Measurements from ENCODE around the gene LRP1B. TPM values are rescaled to one million over a fixed set of nuclear protein-coding genes. Genes with fewer than 3 reads are reported as not detected.

The LRP1B gene
- total RNA-seq, 1 donor from 2014 or later: not detected

GRCh38 chr2:142134911-142135310 lies 4.1 kb upstream of the LRP1B start:
- Mint-ChIP-seq H3K4me3 (no peak overlapping the region), H3K4me1 (peaks cover 18% of the 10 kb centered on the region), H3K27me3 (peaks cover 28% of the 10 kb centered on the region), H3K36me3 (ENCODE audit: low read depth) (no peaks in the 10 kb centered on the region), H3K27ac (no peak overlapping the region), H3K9me3 (no peaks in the 10 kb centered on the region)
- intact Hi-C loops (cut with micrococcal nuclease): loop anchor here (10.0 kb wide), 1 partner anchor 850 kb away; no protein-coding TSS in a partner anchor
- DNase-seq (no peak), ATAC-seq (ENCODE audit: low read depth) (no peak)
- CTCF ChIA-PET: no interaction called here
- TF ChIP-seq, protein P1, sequence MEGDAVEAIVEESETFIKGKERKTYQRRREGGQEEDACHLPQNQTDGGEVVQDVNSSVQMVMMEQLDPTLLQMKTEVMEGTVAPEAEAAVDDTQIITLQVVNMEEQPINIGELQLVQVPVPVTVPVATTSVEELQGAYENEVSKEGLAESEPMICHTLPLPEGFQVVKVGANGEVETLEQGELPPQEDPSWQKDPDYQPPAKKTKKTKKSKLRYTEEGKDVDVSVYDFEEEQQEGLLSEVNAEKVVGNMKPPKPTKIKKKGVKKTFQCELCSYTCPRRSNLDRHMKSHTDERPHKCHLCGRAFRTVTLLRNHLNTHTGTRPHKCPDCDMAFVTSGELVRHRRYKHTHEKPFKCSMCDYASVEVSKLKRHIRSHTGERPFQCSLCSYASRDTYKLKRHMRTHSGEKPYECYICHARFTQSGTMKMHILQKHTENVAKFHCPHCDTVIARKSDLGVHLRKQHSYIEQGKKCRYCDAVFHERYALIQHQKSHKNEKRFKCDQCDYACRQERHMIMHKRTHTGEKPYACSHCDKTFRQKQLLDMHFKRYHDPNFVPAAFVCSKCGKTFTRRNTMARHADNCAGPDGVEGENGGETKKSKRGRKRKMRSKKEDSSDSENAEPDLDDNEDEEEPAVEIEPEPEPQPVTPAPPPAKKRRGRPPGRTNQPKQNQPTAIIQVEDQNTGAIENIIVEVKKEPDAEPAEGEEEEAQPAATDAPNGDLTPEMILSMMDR (IDR thresholded peaks at IDR 0.05): no peak
- POLR2A ChIA-PET: no interaction called here

DNA sequence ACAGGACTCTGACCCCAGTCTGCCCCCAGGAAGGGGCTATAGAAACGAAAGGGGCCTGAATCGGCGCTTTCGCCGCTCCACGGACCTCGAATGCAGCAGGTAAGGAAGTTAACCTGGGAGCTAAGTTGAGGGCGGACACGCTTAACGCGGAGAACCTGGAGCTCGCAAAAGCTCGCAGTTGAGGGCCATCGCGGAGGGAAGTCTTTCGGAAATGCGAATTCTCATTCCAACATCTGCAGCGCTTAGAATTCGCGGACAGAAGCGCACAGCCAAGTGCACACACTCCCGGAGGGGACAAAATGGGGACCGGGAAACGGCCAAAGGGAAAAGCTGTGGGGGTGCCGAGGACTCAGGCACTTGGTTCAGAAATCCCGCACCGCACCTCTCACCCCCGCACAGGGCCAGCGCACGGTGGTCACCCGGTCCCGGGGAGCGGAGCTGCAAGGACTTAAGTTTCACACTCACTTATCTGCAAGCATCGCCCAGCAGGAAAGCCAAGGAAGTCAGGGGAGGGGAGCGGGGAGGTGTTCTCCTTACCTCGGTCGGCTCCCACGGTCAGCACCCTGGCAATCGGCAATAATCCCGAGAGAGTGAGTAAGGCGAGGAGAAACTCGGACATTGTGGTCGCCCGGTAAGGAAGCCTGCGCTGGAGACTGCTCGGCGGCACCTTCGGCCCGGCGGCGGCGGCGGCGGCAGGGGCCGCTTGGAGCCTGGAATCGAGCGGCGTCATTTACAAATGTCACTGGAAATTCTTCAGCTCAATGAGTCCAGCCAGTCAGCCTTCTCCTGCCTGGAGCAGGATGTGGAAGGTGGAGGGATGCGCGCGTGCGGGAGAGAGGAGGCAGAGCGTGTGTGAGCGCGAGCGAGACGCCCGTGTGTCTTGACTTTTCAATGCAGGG lies 456 bp downstream of the LRP1B start:
- TF ChIP-seq, protein P1 (IDR thresholded peaks at IDR 0.05): no peak
- peaks cover 21% of the 10 kb centered on the region for H3K4me1 Mint-ChIP-seq
- ChIA-PET POLR2A (no interaction called here), CTCF (interaction anchor here (2.1 kb wide), 1 partner anchor 10 kb away, joined by 6 read pairs; no protein-coding TSS in a partner anchor)
- ATAC-seq (ENCODE audit: low read depth) (no peak), DNase-seq (no peak)
- peaks cover 41% of the 10 kb centered on the region for H3K27me3 Mint-ChIP-seq
- peak overlapping the region; percentile 75 for H3K4me3 Mint-ChIP-seq
- H3K27ac Mint-ChIP-seq: no peak overlapping the region
- intact Hi-C loops (cut with micrococcal nuclease): loop anchor here (10.0 kb wide), 1 partner anchor 854 kb away; no protein-coding TSS in a partner anchor
- H3K36me3 Mint-ChIP-seq (ENCODE audit: low read depth): no peaks in the 10 kb centered on the region
- no peaks in the 10 kb centered on the region for H3K9me3 Mint-ChIP-seq

- H3K27me3 Mint-ChIP-seq: peaks cover 39% of the 10 kb centered on the region
- DNase-seq (no peak), ATAC-seq (ENCODE audit: low read depth) (no peak)
- TF ChIP-seq, protein P1 (IDR thresholded peaks at IDR 0.05): no peak
- H3K27ac Mint-ChIP-seq: no peak overlapping the region
- CTCF ChIA-PET: no interaction called here
- no peaks in the 10 kb centered on the region for H3K9me3 Mint-ChIP-seq
- POLR2A ChIA-PET: no interaction called here
- H3K4me3 Mint-ChIP-seq: no peak overlapping the region
- peaks cover 21% of the 10 kb centered on the region for H3K4me1 Mint-ChIP-seq
- no peaks in the 10 kb centered on the region for H3K36me3 Mint-ChIP-seq (ENCODE audit: low read depth)
- intact Hi-C loops (cut with micrococcal nuclease): no loop called here
Observed at GRCh38 chr2:142128105-142128504, 2.7 kb downstream of the LRP1B start.

DNA sequence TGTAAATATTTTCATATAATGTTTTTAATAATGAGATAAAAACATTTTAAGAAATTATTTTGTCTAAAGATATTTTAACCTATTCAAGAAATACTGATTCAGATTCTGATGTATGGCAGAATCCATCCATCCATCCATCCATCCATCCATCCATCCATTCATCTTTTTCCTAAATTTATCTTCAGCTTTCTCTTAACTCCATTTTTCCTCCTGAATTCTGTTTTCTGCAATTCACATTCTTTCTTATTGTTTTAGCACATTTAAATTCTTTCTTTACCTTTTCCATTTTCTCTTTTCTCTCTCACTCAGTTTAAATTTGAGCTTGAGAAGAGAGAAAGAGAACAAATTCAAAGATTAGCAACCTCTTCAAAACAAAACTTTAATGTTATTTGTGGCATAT lies 3.6 kb downstream of the LRP1B start:
- Mint-ChIP-seq H3K36me3 (ENCODE audit: low read depth) (no peaks in the 10 kb centered on the region), H3K27ac (no peak overlapping the region), H3K27me3 (peaks cover 34% of the 10 kb centered on the region), H3K4me3 (no peak overlapping the region), H3K4me1 (peaks cover 21% of the 10 kb centered on the region), H3K9me3 (no peaks in the 10 kb centered on the region)
- ChIA-PET POLR2A (no interaction called here), CTCF (no interaction called here)
- DNase-seq: no peak
- TF ChIP-seq, protein P1 (IDR thresholded peaks at IDR 0.05): no peak
- intact Hi-C loops (cut with micrococcal nuclease): no loop called here
- ATAC-seq (ENCODE audit: low read depth): no peak

DNA sequence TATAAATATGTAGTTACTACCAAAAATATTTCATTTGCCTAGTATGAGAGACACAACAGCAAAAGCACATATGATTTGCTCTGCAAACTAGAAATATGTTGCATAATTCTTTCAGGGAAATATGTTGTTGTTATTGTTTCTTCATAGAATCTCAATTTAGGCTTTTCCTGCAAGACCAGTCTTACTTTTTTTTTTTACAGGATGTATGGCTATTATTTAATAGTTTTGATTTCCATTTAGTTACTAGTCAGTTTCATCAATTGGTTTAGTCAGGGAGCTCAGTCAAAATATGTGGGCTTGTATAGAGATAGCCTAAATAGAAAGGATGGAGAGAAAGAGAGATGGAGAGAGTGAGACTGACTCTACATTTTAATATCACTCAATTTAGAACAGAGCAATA lies 6.1 kb downstream of the LRP1B start:
- ChIA-PET POLR2A (no interaction called here), CTCF (no interaction called here)
- H3K36me3 Mint-ChIP-seq (ENCODE audit: low read depth): no peaks in the 10 kb centered on the region
- H3K27me3 Mint-ChIP-seq: peaks cover 13% of the 10 kb centered on the region
- H3K9me3 Mint-ChIP-seq: no peaks in the 10 kb centered on the region
- no peak overlapping the region for H3K27ac Mint-ChIP-seq
- H3K4me1 Mint-ChIP-seq: peaks cover under 1% of the 10 kb centered on the region
- TF ChIP-seq, protein P1 (IDR thresholded peaks at IDR 0.05): no peak
- DNase-seq (no peak), ATAC-seq (ENCODE audit: low read depth) (no peak)
- intact Hi-C loops (cut with micrococcal nuclease): no loop called here
- no peak overlapping the region for H3K4me3 Mint-ChIP-seq

All from activated B cell treated with CpG ODN at 0.5 μM for 24 hours (primary cell).